CD4-positive, alpha-beta T cell treated with Interleukin-17A for 4 hours (primary cell): ENCODE measurements around the gene ZNF700.
"Not testable (repeated sequence)": the region's sequence is repeated elsewhere in the genome, so short reads cannot be mapped to it uniquely, and the experiment has no call there.

ENCODE experiments used
- DNase-seq: peaks from one replicate; pipeline ENCODE4 v3.0.0-alpha.2; 2020; ENCODE audit warnings: mixed read lengths

Gene ZNF700

DNA sequence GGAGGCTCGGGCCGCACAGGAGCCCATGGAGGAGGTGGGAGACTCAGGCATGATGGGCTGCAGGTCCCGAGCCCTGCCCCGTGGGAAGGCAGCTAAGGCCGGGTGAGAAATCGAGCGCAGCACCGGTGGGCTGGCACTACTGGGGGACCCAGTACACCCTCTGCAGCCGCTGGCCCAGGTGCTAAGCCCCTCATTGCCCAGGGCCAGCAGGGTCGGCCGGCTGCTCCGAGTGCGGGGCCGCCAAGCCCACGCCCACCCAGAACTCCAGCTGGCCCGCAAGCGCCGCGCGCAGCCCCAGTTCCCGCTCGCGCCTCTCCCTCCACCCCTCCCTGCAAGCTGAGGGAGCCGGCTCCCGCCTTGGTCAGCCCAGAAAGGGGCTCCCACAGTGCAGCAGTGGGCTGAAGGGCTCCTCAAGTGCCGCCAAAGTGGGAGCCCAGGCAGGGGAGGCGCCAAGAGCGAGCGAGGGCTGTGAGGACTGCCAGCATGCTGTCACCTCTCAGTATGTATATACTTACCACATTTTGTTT, 16.5 kb downstream of the ZNF700 start:
- DNase-seq: not testable (repeated sequence)

DNA sequence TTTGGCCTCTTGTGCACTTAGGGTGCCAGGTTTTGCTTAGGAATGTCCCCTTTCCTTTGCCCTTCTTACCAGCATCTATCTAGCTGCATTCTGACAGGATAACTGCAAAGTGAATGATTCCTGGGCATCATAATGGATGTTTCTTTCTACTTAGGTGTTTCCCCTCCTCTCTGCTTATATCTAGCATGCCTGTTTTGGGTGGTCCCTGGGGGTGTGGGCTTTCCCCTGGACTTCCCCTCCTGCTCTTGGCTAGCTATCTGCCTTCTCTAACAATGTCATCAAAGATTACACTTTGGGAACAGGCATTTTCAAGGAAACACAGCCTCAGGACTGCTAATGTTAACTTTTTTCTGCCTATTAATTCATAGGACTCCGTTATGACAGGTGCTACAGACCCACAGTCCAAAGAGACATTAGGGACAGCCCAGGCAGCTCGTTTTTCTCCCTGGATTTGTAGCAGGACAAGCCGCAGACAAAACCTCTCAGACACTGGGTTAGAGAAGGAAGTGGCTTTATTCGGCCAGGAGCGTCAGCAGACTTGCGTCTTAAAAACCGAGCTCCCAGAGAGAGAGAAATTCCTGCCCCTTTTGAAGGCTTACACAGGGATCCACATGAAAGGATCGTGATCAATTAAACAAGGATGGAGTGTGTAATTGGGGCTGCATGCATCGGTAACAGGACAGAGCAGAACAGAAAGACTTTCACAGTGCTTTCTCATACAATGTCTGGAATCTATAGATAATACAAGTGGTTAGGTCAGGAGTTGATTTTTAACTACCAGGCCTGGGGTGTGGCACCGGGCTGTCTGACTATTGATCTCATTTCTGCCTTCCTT, 17.3 kb downstream of the ZNF700 start:
- DNase-seq: no peak

DNA sequence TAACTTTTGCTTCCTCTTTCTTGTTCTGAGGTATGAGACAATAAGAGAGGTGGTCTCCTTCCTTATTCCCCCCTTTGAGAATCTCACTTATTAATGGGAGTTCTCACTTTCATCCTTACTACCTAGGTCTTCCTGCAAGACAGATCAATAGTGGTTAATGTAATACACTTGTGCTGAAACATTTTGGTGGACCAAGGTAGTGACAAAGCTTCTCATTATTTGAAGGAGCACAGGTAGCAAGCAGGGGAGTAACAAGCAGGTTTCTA, 17.9 kb downstream of the ZNF700 start:
- no peak for DNase-seq

DNA sequence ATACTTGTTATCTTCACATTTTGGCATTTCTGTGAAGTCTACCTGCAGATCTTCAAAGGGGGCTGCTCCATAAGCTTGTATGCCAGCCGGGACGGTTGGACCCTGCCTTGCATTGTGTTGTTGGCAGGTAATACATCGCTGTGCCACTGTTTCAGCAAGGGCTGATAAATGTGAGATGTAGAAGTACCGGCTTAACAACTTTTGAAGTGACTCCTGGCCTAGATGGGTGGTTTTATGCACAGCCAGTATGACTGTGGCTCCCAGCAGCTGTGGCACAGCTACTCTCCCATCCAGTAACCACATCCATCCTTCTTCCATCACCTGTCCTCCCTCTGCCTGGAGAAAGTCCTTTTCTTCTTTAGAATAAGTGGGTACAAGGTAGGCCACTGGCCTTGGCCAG, 19.7 kb downstream of the ZNF700 start:
- DNase-seq: no peak

DNA sequence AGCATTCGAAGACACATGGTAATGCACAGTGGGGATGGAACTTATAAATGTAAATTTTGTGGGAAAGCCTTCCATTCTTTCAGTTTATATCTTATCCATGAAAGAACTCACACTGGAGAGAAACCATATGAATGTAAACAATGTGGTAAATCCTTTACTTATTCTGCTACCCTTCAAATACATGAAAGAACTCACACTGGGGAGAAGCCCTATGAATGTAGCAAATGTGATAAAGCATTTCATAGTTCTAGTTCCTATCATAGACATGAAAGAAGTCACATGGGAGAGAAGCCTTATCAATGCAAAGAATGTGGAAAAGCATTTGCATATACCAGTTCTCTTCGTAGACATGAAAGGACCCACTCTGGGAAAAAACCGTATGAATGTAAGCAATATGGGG, 23.7 kb downstream of the ZNF700 start:
- DNase-seq: no peak

DNA sequence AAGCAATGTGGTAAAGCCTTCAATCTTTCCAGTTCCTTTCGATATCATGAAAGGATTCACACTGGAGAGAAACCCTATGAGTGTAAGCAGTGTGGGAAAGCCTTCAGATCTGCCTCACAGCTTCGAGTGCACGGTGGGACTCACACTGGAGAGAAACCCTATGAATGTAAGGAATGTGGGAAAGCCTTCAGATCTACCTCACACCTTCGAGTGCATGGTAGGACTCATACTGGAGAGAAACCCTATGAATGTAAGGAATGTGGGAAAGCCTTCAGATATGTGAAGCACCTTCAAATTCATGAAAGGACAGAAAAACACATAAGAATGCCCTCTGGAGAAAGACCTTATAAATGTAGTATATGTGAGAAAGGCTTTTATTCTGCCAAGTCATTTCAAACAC, 24.3 kb downstream of the ZNF700 start:
- DNase-seq: no peak

DNA sequence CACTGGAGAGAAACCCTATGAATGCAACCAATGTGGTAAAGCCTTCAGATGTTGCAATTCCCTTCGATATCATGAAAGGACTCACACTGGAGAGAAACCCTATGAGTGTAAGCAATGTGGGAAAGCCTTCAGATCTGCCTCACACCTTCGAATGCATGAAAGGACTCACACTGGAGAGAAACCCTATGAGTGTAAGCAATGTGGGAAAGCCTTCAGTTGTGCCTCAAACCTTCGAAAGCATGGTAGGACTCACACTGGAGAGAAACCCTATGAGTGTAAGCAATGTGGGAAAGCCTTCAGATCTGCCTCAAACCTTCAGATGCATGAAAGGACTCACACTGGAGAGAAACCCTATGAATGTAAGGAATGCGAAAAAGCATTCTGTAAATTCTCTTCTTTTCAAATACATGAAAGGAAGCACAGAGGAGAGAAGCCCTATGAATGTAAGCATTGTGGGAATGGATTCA, 24.7 kb downstream of the ZNF700 start:
- DNase-seq: not testable (repeated sequence)

DNA sequence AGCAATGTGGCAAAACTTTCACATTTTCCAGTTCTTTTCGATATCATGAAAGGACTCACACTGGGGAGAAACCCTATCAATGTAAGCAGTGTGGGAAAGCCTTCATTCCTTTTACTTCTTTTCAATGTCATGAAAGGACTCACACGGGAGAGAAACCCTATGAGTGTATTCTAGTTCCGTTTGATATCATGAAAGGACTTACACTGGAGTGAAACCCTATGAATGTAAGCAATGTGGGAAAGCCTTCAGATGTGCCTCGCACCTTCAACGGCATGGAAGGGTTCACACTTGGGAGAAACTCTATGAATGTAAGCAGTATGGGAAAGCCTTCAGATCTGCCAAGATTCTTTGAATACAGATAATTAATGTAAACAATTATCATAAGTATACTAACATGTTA, 25.4 kb downstream of the ZNF700 start:
- no peak for DNase-seq

DNA sequence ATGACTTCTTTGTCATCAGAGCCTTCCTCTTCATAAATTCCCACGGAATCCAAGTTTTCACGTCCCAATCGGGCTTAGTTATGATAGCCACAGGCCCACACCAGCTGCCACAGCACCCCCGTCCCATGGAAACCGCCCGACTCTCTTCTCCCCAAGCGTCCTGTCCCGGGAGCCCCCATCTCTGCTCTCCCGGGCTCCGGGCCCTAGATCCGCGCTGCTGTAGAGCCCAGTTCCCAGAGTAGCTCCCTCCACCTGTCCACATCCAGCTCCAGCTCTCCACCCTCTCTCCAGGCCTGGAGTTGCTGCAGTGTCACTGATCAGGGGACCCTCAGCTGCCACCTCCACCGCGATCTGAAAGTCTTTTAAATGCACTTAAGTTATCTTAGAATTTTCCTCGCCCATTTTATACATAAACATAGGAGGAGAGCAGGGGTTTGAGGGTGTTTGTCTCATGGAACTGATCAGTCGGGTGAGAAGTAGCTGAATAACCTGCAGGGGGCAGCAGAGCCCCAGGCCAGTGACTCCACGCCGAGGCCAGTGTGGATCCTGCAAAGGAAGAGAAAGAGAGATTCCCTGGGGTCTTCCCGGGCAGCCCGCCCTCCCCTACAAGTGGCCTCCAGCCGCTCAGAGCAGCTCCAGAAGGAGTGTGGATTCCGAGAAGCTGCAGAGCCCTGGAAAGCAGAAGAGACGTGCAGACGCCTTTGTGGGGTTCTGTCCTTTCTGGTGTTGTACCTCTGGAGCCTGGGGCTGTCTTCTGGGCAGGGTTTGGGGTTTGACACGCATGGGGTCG, 38.9 kb downstream of the ZNF700 start:
- peak; percentile 88 for DNase-seq

DNA sequence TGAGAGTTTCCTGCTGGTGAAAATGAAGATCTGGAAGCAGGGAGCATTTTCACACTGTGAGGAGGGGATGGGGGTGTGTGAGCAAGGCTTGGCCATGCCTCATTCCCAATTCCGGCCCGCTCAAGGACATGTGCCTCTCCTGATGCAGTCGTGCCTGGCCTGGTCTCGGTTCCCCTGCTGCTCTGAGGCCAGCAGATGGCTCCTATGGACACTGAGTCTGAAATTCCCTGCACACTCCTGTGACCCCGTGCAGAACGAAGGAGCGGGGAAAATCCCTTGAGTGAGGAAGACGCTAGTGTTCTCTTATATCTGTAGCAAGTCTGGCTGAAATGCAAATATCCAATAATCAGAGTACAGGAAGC, 39.6 kb downstream of the ZNF700 start:
- DNase-seq: no peak

DNA sequence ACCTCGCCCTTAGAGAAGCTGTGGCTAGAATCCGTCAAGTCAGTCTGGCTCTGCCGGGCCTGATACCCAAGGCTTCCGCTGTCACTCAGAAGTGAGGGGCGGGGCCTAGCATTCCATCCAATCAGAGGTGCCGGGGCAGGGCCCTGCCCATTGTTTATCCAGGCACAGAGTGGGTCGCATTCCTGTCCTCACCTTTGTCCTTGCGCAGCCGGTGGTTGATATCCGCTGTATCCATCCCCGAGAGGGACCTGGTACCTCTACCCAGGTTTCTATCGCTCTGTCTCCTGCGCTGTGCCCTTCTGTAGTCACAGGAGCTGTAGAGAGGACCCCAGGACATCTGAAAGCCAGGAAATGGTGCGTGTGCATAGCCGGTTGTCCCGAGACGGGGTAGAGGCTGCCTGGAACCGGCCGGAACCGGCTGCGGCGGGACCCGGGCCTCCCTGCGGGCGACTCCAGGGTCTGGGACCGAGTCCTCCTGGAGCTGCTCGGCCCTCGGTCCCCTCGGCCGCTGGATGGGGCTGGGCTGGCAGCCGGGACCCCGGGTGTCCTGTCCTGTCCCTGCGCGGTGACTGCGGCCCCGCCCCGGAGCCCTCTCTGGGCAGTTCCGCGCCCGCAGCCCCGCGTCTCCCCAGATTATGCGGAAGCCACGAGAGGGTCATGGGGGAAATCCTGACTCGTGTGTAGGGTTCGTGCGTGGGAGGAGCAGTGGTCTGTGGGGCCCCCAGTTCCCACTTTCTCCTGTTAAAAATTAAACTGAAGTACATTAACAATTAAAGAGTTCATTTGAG, 40.1 kb downstream of the ZNF700 start, which contains the start of gene ZNF763:
Gene ZNF763 (plus strand): TSS at position 183 of the 788 bp plus-strand sequence. CDS start 169 bp downstream, at position 352.
- peak; percentile 94 for DNase-seq

DNA sequence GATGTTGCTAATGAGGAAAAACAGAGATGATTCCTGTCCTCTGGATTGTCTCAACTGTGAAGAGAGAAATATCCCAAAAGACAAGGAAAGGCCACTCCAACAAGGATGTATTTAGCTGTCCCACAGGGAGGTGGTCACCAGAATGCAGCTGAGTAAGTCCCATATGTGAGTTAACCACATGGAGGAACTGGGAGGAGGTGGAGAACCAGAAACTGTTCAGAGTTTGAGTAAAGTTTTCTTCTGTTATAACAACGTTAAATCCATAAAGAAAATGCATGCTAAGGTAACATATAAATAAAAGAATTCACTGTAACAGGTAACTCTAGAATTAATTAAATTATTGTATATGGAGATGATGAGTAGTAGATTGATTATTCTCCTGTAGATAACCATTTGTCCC, 45.3 kb downstream of the ZNF700 start:
- DNase-seq: no peak

DNA sequence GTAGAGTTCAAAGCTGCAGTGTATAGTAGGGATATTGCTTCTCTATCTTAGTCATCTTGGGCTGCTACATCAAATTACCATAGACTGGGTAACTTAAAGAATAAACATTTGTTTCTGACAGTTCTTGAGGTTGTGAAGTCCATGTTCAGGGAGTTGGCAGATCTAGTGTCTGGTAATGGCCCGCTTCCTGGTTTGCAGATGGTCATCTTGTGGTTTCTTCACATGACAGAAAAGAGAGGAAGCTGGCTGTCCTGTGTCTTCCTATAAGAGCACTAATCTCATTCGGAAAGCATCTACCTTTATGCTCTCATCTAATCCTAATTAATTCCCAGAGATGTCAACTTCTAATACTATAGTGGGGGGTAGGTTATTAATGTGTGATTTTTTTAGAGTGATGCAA, 46.1 kb downstream of the ZNF700 start:
- DNase-seq: no peak

DNA sequence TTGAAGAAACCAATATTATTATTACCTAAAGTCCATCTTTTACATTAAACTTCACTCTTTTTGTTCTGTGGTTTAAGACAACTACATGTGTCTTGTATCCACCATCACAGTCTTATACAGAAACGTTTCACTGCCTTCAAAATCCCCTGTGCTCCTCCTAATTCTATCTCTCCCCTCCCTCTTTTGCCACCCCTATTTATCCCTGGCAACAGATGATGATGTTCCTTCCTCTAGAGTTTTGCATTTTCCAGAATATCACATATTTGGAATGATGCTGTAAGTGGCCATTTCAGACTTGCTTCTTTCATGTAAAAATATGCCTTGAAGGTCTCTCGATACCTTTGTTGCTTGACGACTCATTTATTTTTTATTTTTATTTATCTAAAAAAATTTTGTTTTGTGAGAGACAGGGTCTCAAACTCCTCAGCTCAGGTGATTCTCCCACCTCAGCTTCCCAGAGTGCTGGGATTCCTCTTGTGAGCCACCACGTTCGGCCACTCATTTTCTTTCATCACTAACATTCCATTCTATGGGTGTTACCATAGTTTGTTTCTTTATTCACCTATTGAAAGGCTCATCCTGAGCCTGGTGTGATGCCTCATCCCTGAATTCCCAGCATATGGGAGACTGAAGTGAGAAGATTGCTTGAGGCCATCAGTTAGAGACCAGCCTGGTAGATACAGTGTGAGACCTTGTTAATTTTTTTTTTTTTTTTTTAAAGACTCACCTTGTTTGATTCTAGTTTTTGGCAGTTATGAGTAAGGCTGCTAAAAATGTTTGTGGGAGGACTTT, 48.3 kb downstream of the ZNF700 start:
- DNase-seq: no peak

DNA sequence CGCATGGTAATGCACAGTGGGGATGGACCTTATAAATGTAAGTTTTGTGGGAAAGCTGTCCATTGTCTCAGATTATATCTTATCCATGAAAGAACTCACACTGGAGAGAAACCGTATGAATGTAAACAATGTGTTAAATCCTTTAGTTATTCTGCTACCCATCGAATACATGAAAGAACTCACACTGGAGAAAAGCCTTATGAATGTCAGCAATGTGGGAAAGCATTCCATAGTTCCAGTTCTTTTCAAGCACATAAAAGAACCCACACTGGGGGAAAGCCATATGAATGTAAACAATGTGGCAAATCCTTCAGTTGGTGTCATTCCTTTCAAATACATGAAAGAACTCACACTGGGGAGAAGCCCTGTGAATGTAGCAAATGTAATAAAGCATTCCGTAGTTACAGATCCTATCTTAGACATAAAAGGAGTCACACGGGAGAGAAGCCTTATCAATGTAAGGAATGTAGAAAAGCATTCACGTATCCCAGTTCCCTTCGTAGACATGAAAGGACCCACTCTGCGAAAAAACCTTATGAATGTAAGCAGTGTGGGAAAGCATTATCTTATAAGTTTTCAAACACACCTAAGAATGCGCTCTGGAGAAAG, 53.7 kb downstream of the ZNF700 start:
- no peak for DNase-seq

DNA sequence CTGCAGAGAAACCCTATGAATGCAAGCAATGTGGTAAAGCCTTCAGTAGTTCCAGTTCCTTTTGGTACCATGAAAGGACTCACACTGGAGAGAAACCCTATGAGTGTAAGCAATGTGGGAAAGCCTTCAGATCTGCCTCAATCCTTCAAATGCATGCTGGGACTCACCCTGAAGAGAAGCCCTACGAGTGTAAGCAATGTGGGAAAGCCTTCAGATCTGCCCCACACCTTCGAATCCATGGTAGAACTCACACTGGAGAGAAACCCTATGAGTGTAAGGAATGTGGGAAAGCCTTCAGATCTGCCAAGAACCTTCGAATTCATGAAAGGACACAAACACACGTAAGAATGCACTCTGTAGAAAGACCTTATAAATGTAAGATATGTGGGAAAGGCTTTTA, 54.6 kb downstream of the ZNF700 start:
- no peak for DNase-seq

DNA sequence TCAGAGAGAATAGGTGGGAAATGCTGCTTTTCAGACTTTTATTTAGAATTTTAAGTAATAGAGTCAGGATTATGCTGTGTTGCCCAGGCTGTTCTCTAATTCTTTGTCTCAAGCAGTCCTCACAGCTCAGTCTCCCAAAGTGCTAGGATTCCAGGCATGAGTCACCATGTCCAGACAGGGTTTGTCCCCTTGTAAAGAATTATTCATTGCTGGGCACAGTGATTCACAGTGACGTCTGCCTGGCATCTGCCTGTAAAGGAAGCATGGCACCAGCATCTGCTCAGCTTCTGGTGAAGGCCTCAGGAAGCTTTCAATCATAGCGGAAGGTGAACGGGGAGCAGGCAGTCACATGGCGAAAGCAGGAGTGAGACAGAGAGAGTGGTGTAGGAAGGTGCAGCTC, 57.6 kb downstream of the ZNF700 start:
- DNase-seq: no peak

DNA sequence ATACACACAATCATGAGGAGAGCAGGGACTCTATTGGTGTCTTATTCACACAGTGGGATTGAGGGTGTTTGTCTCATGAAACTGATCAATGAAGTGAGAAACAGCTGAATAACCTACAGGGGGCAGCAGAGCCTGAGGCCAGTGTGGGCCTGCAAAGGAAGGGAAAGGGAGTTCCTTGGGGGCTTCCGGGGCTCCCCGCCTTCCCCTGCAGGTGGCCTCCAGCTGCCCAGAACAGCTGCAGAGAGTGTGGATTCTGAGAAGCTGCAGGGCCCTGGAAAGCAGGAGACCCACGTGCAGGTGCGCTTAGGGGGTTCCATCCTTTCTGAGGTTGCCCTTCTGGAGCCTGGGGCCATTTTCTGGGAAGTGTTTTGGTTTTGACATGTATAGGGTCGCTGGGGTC, 60.1 kb downstream of the ZNF700 start:
- peak; percentile 19 for DNase-seq

DNA sequence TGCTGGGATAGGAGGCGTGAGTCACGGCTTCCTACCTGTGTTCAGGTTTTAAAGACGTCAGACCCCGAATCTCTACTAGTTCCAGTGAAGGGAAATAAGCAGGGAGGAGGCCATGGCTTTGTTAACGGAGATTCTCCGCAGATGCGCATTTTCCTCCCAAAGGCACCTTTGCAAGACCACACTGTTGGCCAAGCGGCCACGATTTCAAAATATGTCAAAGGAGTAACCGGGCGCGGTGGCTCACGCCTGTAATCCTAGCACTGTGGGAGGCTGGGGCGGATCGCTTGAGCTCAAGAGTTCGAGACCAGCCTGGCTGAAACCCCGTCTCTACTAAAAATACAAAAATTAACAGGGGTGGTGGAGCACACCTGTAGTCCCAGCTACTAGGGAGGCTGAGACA, 61.8 kb downstream of the ZNF700 start:
- no peak for DNase-seq

DNA sequence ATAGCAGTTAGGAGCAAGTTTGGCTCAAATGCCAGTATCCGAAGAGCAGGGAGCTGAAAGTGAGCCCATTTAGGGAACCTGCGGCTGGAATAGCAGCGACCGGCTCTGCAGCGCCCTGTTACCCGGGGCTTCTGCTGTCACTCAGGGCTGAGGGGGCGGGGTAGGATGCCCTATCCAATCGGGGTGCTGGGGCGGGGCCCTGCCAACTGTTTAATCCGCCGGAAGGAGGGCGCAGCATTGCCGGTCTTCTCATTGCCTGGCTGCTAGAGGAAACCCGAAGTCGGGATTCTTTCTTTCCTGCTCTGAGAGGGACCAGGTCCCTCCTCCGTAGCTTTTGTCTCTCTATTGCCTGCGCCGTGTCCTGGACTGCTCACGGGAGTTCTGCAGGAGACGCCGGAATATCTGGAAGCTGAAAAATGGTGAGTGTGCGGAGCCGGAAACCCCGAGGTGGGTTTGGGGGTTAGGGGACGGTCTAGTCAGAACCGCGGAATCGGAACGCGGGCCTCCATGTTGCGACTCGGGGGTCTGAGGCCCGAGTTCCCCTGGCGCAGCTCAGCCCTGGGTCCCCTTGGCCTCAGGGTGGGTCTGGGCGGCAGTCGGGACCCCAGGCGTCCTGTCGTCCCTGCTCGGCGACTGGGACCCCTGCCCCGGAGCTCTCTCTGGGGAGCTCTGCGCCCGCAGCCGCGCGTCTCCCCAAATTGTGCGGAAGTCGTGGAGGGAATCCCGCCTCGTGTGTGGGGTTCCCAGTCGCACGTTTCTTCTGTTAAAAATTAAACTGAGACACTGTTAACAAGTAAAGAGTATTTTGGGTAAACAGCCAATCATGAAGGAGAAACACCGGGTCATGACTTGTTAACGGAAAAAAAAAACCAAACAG, 62.7 kb downstream of the ZNF700 start:
- DNase-seq: peak; percentile 96

DNA sequence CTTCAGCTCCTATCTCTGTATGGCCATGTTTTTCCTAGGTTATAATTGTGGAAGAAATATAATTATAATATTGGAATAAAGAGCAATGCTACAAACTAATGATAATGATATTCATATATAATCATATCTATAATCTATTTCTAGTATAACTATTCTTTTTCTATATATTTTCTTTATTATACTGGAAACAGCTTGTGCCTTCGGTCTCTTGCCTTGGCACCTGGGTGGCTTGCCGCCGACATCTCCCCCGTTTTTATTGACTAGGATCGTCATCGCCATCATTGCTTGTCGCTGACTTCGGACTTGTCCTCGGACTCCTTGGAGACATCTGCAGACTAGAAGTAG, 64.2 kb downstream of the ZNF700 start:
- no peak for DNase-seq
